Aorta (tissue), 5 donors: Measurements from ENCODE around the gene NFX1. TPM values are rescaled to one million over a fixed set of nuclear protein-coding genes. Genes with fewer than 3 reads are reported as not detected.
"Not testable (repeated sequence)": the region's sequence is repeated elsewhere in the genome, so short reads cannot be mapped to it uniquely, and the experiment has no call there.

Experiments used
- ATAC-seq: fragments of 200-7000 bp; cut with Tn5 transposase; one replicate; pipeline ENCODE4 v1.9.1; 2022; ENCODE audit warnings: moderate library complexity; ENCODE audit not compliant: low FRiP score
- DNase-seq, 2 donors: peaks; one replicate each; pipeline ENCODE4 v3.0.0-alpha.2; 2020
- H3K27ac ChIP-seq, 2 donors: one replicate each; pipeline ENCODE4 v1.5.1; 2013; ENCODE audit warnings: low read length in 2 of 2, mild to moderate bottlenecking in 2 of 2, moderate library complexity in 2 of 2, control low read depth in 1 of 2, inconsistent platforms in 1 of 2, low read depth in 1 of 2
- H3K27me3 ChIP-seq, 2 donors: one replicate each; pipeline ENCODE4 v1.6.1; 2013; ENCODE audit warnings: control low read depth in 1 of 2, low read length in 1 of 2, mild to moderate bottlenecking in 1 of 2, moderate library complexity in 1 of 2; ENCODE audit not compliant: insufficient read depth in 2 of 2, control insufficient read depth in 1 of 2
- H3K36me3 ChIP-seq, 2 donors: one replicate each; pipeline ENCODE4 v1.6.1; 2013; ENCODE audit warnings: control low read depth in 1 of 2, low read length in 1 of 2, mild to moderate bottlenecking in 1 of 2; ENCODE audit not compliant: insufficient read depth in 2 of 2, control insufficient read depth in 1 of 2
- H3K4me1 ChIP-seq, 2 donors: one replicate each; pipeline ENCODE4 v1.6.1; 2013; ENCODE audit warnings: low read length in 2 of 2, control low read depth in 1 of 2, mild to moderate bottlenecking in 1 of 2, moderate library complexity in 1 of 2; ENCODE audit not compliant: insufficient read depth in 2 of 2, control insufficient read depth in 1 of 2
- H3K4me3 ChIP-seq, 2 donors: one replicate each; pipeline ENCODE4 v1.5.1; 2013; ENCODE audit warnings: low read length in 2 of 2, control low read depth in 1 of 2, mild to moderate bottlenecking in 1 of 2
- H3K9me3 ChIP-seq: one replicate; pipeline ENCODE4 v1.6.1; 2013; ENCODE audit warnings: mild to moderate bottlenecking, low read length; ENCODE audit not compliant: control insufficient read depth
- WGBS, 2 donors: extraction: QIAGEN DNeasy Blood & Tissue Kit; methylation state at CpG; one replicate each; pipeline ENCODE4 v1.1.7; 2013; 5-methylcytosine and 5-hydroxymethylcytosine counted together
- intact Hi-C, 2 donors: fragments of 100-400 bp; cut with DNase I; formaldehyde crosslinking; loops; one replicate each; pipeline versions ENCODE4 v1.14.2 to v1.15.0; 2022
- polyA plus RNA-seq, 2 donors: library from polyadenylated mRNA; stranded (reverse); fragments of 200-250 nt; gene quantifications; one replicate each; pipeline ENCODE4 v1.2.3, GENCODE V29; 2013
- total RNA-seq, 2 donors: library from RNA; stranded (reverse); fragmentation: NEBNext Ultra II Directional; extraction: Animal tissue kit (Norgen Biotek cat#: 25700); gene quantifications; one replicate each; pipeline ENCODE4 v1.2.1, GENCODE V29; 2021
- donor health status: healthy with polysubstance abuse.
- donor health status: Bipolar disorder and iron deficiency.
- donor health status: DM: no; HTN: no; CAD: no.
- donor health status: DM: no; HTN: no; CAD: no.
- donor health status: DM: yes; HTN: yes; CAD: no.

Gene NFX1
- total and polyA plus RNA-seq, 4 donors = 21.4 to 38.3 (median 29.7) TPM

- Histone ChIP-seq H3K27ac (no peak overlapping the region), H3K9me3 (no peaks in the 10 kb centered on the region), H3K36me3 (peaks cover 17 to 18% of the 10 kb centered on the region in 2 donors), H3K27me3 (no peaks in the 10 kb centered on the region), H3K4me1 (no peaks in the 10 kb centered on the region), H3K4me3 (no peak overlapping the region)
- intact Hi-C loops = no loop called here
- no peak for ATAC-seq
- DNase-seq = no peak
- 84 to 87% methylated on average over 2 of the region's 2 CpGs for WGBS, 2 donors
These were observed 20.4 kb downstream of the NFX1 start for GRCh38 chr9:33310748-33311147.

GRCh38 chr9:33311953-33312352 is 21.6 kb downstream of the NFX1 start:
- intact Hi-C loops = no loop called here
- Histone ChIP-seq H3K4me3 (no peak overlapping the region), H3K9me3 (no peaks in the 10 kb centered on the region), H3K4me1 (no peaks in the 10 kb centered on the region), H3K36me3 (peaks cover 15 to 18% of the 10 kb centered on the region in 2 donors), H3K27me3 (no peaks in the 10 kb centered on the region), H3K27ac (no peak overlapping the region)
- 86 to 88% methylated on average over 2 of the region's 2 CpGs for WGBS, 2 donors
- no peak for ATAC-seq
- no peak for DNase-seq

- no peaks in the 10 kb centered on the region for H3K27me3 ChIP-seq
- no peaks in the 10 kb centered on the region for H3K4me1 ChIP-seq
- intact Hi-C loops = no loop called here
- no peak for DNase-seq
- H3K36me3 ChIP-seq = peaks cover 12 to 15% of the 10 kb centered on the region in 2 donors
- H3K9me3 ChIP-seq = no peaks in the 10 kb centered on the region
- 87 to 88% methylated on average over 5 of the region's 5 CpGs for WGBS, 2 donors
- no peak for ATAC-seq
- H3K27ac ChIP-seq = no peak overlapping the region
- no peak overlapping the region for H3K4me3 ChIP-seq
These were observed 25.1 kb downstream of the NFX1 start for GRCh38 chr9:33315371-33315770.

- ATAC-seq, H3K4me3 ChIP-seq, H3K4me1 ChIP-seq, DNase-seq, H3K27me3 ChIP-seq, H3K27ac ChIP-seq, H3K9me3 ChIP-seq, intact Hi-C loops: not testable (repeated sequence)
- peaks cover 6 to 12% of the 10 kb centered on the region in 2 donors for H3K36me3 ChIP-seq
- WGBS, 2 donors = 87 to 93% methylated on average over 3 of the region's 3 CpGs
These were observed 26.8 kb downstream of the NFX1 start for GRCh38 chr9:33317136-33317535.

GRCh38 chr9:33318225-33318624 is 27.9 kb downstream of the NFX1 start:
- 90 to 91% methylated on average over 3 of the region's 3 CpGs for WGBS, 2 donors
- no peaks in the 10 kb centered on the region for H3K27me3 ChIP-seq
- ATAC-seq (no peak), DNase-seq (no peak)
- no peaks in the 10 kb centered on the region for H3K4me1 ChIP-seq
- no peak overlapping the region for H3K27ac ChIP-seq
- intact Hi-C loops = no loop called here
- H3K36me3 ChIP-seq = peaks cover 12 to 13% of the 10 kb centered on the region in 2 donors
- H3K4me3 ChIP-seq = no peak overlapping the region
- H3K9me3 ChIP-seq = no peaks in the 10 kb centered on the region

GRCh38 chr9:33318781-33319180 is 28.5 kb downstream of the NFX1 start:
- Histone ChIP-seq H3K27me3 (no peaks in the 10 kb centered on the region), H3K9me3 (no peaks in the 10 kb centered on the region), H3K27ac (no peak overlapping the region), H3K4me3 (no peak overlapping the region), H3K36me3 (peaks cover 12 to 13% of the 10 kb centered on the region in 2 donors), H3K4me1 (no peaks in the 10 kb centered on the region)
- intact Hi-C loops = no loop called here
- ATAC-seq (no peak), DNase-seq (no peak)
- 90 to 95% methylated on average over 8 of the region's 8 CpGs for WGBS, 2 donors

GRCh38 chr9:33320230-33320567 is 29.9 kb downstream of the NFX1 start:
- ATAC-seq = no peak
- Histone ChIP-seq H3K27ac (peak overlapping the region in 1 of 2 donors; percentile 44), H3K27me3 (no peaks in the 10 kb centered on the region), H3K4me1 (no peaks in the 10 kb centered on the region), H3K4me3 (no peak overlapping the region), H3K36me3 (peaks cover 14 to 15% of the 10 kb centered on the region in 2 donors), H3K9me3 (no peaks in the 10 kb centered on the region)
- 76 to 92% methylated on average over 1 of the region's 1 CpG for WGBS, 2 donors
- DNase-seq = no peak
- intact Hi-C loops = no loop called here

GRCh38 chr9:33320568-33321261 is 30.4 kb downstream of the NFX1 start:
- Histone ChIP-seq H3K27ac (no peak overlapping the region), H3K27me3 (no peaks in the 10 kb centered on the region), H3K4me1 (no peaks in the 10 kb centered on the region), H3K9me3 (no peaks in the 10 kb centered on the region), H3K36me3 (peaks cover 14 to 15% of the 10 kb centered on the region in 2 donors), H3K4me3 (no peak overlapping the region)
- intact Hi-C loops = no loop called here
- DNase-seq = no peak
- no peak for ATAC-seq
- 77 to 81% methylated on average over 2 of the region's 2 CpGs for WGBS, 2 donors

- no peaks in the 10 kb centered on the region for H3K9me3 ChIP-seq
- H3K4me3 ChIP-seq = no peak overlapping the region
- H3K36me3 ChIP-seq = peaks cover 2% of the 10 kb centered on the region in 2 donors
- WGBS, 2 donors = 45 to 61% methylated on average over 4 of the region's 4 CpGs
- peak; percentile 67 for ATAC-seq
- H3K27me3 ChIP-seq = no peaks in the 10 kb centered on the region
- intact Hi-C loops = loop anchor here in 1 of 2 donors (5.0 kb wide), 1 partner anchor 37 kb away; the partner anchor contains the start of gene NFX1
- H3K27ac ChIP-seq = peak overlapping the region; percentile 32 to 43
- peak in 1 of 2 donors; percentile 46 for DNase-seq
- H3K4me1 ChIP-seq = no peaks in the 10 kb centered on the region
These were observed 38.8 kb downstream of the NFX1 start for GRCh38 chr9:33329117-33329563.
